Fibroblast of mammary gland (primary cell): ENCODE results near the gene TMEM219.
"Not testable (repeated sequence)": the region's sequence is repeated elsewhere in the genome, so short reads cannot be mapped to it uniquely, and the experiment has no call there.

Experiments
- DNase-seq: peaks from one replicate; pipeline ENCODE4 v3.0.0-alpha.2; 2010; ENCODE audit warnings: low read depth
- H3K4me3 ChIP-seq: 2 replicates; pipeline ENCODE4 v1.5.1; 2011; ENCODE audit warnings: low read depth, mild to moderate bottlenecking, low read length, moderate library complexity; ENCODE audit not compliant: control insufficient read depth
- TF ChIP-seq, protein P1 (sequence below): conservative IDR thresholded peaks from 2 replicates; pipeline ENCODE4 v1.5.1; 2011; ENCODE audit warnings: low read depth, low read length, inconsistent platforms; ENCODE audit not compliant: control insufficient read depth, insufficient read depth

TMEM219 gene

DNA sequence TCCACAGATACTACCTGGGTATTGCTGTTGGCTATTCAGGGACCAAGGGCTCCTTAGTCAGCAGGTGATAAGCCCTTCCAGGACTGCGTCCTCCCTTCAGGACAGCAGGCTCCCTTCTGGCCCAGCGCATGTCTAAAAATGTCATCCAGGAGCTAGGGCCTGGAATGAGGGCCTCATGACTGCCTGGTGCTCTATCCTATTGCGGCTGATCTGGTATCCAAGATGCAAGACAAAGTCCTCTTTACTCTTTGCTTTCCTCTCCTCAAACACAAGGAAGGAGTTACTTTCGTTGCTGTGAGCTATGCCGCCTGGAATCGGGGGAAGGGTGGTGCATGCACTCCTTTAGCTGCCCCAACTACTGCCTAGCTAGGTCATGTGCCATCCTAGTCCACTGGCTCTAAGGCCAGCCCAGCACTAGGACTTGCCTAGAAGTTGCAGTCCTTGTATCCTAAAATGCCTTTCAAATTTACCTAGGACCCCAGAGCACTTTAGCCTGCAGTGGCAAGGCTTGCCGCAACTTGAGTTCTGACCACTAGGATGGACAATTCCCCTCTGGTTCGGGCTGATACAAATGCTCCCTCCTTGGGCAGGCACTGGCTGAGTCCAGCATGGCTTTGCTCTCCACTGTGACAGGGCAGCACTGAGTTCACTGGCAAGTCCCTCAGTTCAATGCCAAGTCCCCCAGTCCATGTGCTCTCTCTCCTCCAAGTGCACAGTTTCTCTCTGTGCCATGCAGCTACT is 10.1 kb upstream of the TMEM219 start:
- no peak overlapping the region for H3K4me3 ChIP-seq
- TF ChIP-seq, protein P1, sequence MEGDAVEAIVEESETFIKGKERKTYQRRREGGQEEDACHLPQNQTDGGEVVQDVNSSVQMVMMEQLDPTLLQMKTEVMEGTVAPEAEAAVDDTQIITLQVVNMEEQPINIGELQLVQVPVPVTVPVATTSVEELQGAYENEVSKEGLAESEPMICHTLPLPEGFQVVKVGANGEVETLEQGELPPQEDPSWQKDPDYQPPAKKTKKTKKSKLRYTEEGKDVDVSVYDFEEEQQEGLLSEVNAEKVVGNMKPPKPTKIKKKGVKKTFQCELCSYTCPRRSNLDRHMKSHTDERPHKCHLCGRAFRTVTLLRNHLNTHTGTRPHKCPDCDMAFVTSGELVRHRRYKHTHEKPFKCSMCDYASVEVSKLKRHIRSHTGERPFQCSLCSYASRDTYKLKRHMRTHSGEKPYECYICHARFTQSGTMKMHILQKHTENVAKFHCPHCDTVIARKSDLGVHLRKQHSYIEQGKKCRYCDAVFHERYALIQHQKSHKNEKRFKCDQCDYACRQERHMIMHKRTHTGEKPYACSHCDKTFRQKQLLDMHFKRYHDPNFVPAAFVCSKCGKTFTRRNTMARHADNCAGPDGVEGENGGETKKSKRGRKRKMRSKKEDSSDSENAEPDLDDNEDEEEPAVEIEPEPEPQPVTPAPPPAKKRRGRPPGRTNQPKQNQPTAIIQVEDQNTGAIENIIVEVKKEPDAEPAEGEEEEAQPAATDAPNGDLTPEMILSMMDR, result no peak
- no peak for DNase-seq

DNA sequence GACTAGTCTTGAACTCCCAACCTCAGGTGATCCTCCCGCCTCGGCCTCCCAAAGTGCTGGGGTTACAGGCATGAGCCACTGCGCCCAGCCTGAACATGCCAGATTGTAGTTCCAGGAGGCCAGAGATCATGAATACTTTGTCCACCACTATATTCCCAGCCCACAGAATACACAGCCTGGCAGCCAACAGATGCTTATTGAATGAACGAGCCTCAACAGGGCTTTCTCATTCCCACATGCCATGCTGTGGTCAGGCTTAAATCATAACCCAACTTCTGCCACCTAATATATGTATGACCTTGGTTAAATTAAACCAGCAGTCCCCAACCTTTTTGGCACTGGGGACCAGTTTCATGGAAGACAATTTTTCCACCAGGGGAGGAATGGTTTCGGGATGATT is 3.1 kb upstream of the TMEM219 start:
- DNase-seq, result no peak
- H3K4me3 ChIP-seq, result no peak overlapping the region
- TF ChIP-seq, protein P1, result no peak

DNA sequence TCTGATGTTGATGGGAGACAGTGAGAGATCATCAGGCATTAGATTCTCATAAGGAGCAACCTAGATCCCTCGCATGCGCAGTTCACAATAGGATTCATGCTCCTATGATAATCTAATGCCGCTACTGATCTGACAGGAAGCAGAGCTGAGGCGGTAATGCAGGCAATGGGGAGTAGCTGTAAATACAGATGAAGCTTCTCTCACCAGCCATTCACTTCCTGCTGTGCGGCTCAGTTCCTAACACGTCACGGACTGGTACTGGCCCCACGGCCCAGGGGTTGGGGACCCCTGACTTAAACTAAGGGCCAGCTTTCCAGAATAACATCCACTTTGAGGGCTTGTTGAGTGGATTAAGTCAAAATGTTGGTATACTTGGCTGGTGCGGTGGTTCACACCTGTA is 2.6 kb upstream of the TMEM219 start:
- no peak for DNase-seq

DNA sequence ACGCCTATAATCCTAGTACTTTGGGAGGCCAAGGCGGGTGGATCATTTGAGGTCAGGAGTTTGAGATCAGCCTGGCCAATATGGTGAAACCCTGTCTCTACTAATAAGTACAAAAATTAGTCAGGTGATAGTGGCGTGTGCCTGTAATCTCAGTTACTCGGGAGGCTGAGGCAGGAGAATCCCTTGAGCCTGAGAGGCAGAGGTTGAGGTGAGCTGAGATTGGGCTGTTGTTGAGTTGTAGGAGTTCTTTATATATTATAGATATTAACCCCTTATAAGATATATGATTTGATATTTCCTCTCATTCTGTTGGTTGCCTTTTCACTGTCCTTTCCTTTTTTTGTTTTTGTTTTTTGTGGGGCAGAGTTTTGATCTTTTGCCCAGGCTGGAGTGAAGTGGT is 2.1 kb upstream of the TMEM219 start:
- not testable (repeated sequence) for DNase-seq, H3K4me3 ChIP-seq

More for the DNA sequence above, 2.6 kb upstream of the TMEM219 start:
- H3K4me3 ChIP-seq, result no peak overlapping the region
- TF ChIP-seq, protein P1, result no peak

DNA sequence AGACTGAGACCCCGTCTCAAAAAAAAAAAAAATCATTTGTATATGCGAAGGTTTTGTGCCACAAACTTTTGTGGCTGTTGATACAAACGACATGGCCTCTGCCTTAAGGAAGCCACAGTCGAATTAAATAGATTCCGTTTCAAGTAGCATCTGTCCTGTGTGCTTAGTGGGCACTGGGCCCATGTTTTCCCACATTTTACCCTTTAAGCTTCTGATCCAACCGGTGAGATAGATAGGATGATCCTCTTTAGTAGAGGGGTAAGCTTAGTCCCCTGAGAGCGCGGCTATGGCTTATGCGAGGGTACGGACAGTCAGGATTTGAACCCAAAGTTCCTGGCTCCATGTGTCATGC is 776 bp upstream of the TMEM219 start:
- H3K4me3 ChIP-seq, result peak overlapping the region; percentile 69
- TF ChIP-seq, protein P1, result no peak
- no peak for DNase-seq

DNA sequence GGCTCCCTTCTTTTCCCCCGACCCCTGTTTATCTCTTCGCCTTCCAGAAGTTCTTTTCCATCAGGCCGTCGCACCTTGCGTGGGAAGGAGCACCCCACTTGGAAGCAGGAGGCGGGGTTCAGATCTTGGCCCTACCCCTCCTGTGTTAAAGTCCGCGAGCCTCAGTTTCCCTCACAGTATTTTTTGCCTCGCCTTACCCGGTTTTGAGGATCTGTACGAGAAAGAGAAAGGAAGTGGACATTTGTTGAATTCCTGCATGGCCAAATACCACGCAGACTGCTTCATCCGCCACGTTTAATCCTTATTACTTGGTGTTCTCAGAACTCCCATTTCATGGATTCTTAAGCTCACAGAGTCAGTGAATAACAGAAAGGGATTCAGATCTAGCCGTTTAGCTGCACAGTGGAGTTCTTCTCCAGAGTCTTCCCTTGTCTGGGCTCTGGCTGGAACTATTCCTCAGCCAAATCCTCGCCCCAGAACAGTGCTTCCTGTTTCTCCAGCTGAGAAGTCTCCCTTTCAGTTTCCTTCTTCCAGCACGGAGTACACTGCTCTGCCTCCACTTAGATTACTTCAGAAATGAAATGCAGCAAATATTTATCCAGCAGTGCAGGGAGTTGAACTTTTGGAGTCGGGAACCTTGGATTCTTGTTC is 590 bp downstream of the TMEM219 start:
- TF ChIP-seq, protein P1, result no peak
- peak; percentile 40 for DNase-seq
- H3K4me3 ChIP-seq, result peak overlapping the region; percentile 75

DNA sequence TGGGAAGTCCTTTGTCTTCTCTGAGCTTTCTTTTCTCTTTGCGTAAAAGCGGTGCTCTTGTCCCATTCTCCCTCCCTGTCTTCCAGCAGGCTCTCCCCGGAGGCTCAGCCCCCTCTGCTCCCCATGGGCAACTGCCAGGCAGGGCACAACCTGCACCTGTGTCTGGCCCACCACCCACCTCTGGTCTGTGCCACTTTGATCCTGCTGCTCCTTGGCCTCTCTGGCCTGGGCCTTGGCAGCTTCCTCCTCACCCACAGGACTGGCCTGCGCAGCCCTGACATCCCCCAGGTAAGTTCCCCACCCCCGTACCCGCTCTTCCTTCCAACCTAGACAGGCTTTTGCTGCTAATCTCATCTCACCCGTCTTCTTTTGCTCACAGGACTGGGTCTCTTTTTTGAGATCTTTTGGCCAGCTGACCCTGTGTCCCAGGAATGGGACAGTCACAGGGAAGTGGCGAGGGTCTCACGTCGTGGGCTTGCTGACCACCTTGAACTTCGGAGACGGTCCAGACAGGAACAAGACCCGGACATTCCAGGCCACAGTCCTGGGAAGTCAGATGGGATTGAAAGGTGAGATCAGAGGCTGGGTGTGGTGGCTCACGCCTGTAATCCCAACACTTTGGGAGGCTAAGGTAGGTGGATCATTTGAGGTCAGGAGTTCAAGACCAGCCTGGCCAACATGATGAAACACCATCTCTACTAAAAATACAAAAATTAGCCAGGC is 1.3 kb downstream of the TMEM219 start:
- TF ChIP-seq, protein P1, result no peak
- peak overlapping the region; percentile 75 for H3K4me3 ChIP-seq

More for the DNA sequence above, 1.3 kb downstream of the TMEM219 start:
- DNase-seq, result no peak
